ENCODE results near the gene HECTD4.

- no peak for TF ChIP-seq CTCF (conservative IDR thresholded peaks at IDR 0.05 in 1 of 2, IDR thresholded peaks at IDR 0.05 in 1 of 2; ENCODE audit: extremely low read depth in 1 of 2, insufficient read depth in 1 of 2, low read depth in 1 of 2, low read length in 2 of 2)
- TF ChIP-seq EZH2 (IDR thresholded peaks at IDR 0.05; ENCODE audit: borderline replicate concordance, low read length), result no peak
Observed at GRCh38 chr12:112328456-112329124, 53.6 kb downstream of the HECTD4 start.
